Astrocyte (in vitro differentiated cells and primary cell): ENCODE measurements around the gene CA10.

Experiments used
- EZH2 ChIP-seq: IDR thresholded peaks from 2 replicates; pipeline ENCODE4 v1.6.1; 2012; ENCODE audit warnings: mild to moderate bottlenecking, low read length, inconsistent platforms; ENCODE audit not compliant: insufficient read depth
- TF ChIP-seq, protein P1 (sequence below): IDR thresholded peaks from 2 replicates; pipeline ENCODE4 v1.5.1; 2011; ENCODE audit warnings: low read depth, mild to moderate bottlenecking, inconsistent platforms, low read length, moderate library complexity; ENCODE audit not compliant: insufficient read depth

GRCh38 chr17:52191491-52191890, 33.0 kb upstream of the CA10 start:
- TF ChIP-seq, protein P1, sequence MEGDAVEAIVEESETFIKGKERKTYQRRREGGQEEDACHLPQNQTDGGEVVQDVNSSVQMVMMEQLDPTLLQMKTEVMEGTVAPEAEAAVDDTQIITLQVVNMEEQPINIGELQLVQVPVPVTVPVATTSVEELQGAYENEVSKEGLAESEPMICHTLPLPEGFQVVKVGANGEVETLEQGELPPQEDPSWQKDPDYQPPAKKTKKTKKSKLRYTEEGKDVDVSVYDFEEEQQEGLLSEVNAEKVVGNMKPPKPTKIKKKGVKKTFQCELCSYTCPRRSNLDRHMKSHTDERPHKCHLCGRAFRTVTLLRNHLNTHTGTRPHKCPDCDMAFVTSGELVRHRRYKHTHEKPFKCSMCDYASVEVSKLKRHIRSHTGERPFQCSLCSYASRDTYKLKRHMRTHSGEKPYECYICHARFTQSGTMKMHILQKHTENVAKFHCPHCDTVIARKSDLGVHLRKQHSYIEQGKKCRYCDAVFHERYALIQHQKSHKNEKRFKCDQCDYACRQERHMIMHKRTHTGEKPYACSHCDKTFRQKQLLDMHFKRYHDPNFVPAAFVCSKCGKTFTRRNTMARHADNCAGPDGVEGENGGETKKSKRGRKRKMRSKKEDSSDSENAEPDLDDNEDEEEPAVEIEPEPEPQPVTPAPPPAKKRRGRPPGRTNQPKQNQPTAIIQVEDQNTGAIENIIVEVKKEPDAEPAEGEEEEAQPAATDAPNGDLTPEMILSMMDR: no peak
- no peak for TF ChIP-seq EZH2
